ENCODE results near the gene ALX1. TPM values are rescaled to one million over a fixed set of nuclear protein-coding genes. Genes with fewer than 3 reads are reported as not detected.

Gene ALX1
- total RNA-seq, 1 experiment from 2014 or later, result not detected

DNA sequence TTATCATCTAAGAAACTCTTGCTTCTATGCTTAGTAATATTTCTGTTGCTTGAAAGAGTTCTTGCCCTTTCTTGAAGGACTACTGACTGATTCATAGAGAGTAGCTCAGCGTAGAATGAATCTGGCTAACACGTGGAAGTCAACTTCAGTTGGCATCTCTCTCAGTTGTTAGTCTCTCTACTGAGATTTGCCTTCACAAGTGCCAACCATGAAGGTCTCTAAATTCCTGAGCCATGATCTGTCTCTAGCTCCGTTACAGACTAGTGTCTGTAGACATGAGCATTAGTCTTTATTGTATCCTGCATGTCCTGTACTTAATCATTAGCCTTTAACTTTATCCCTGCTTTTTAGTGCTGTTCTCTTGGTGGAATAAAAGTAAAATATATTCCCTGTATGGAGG lies 19.1 kb upstream of the ALX1 start:
- Histone ChIP-seq H2AFZ (no peak overlapping the region), H3K4me1 (replicated peaks; ENCODE audit: insufficient read depth) (no peaks in the 10 kb centered on the region), H3K4me3 (no peak overlapping the region), H3K9me3 (ENCODE audit: insufficient read depth, low read depth) (no peaks in the 10 kb centered on the region), H3K79me2 (ENCODE audit: low read depth) (no peaks in the 10 kb centered on the region), H3F3A (ENCODE audit: insufficient read depth, low read depth) (no peaks in the 10 kb centered on the region), H3K4me2 (no peak overlapping the region), H3K27ac (no peak overlapping the region), H3K36me3 (ENCODE audit: low read depth) (no peaks in the 10 kb centered on the region), H3K27me3 (ENCODE audit: insufficient read depth, low read depth) (no peaks in the 10 kb centered on the region), H3K9me2 (ENCODE audit: insufficient read depth) (peaks cover 6% of the 10 kb centered on the region), H4K20me1 (ENCODE audit: insufficient read depth) (no peaks in the 10 kb centered on the region)
- BruUV-seq (replicated peaks), result no TSS peak
- no peak for DNase-seq
- TF ChIP-seq EZH2 (IDR thresholded peaks at IDR 0.05; ENCODE audit: low read depth), result no peak
- TF ChIP-seq, protein P1, sequence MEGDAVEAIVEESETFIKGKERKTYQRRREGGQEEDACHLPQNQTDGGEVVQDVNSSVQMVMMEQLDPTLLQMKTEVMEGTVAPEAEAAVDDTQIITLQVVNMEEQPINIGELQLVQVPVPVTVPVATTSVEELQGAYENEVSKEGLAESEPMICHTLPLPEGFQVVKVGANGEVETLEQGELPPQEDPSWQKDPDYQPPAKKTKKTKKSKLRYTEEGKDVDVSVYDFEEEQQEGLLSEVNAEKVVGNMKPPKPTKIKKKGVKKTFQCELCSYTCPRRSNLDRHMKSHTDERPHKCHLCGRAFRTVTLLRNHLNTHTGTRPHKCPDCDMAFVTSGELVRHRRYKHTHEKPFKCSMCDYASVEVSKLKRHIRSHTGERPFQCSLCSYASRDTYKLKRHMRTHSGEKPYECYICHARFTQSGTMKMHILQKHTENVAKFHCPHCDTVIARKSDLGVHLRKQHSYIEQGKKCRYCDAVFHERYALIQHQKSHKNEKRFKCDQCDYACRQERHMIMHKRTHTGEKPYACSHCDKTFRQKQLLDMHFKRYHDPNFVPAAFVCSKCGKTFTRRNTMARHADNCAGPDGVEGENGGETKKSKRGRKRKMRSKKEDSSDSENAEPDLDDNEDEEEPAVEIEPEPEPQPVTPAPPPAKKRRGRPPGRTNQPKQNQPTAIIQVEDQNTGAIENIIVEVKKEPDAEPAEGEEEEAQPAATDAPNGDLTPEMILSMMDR (conservative IDR thresholded peaks at IDR 0.05), result no peak
- CTCF ChIA-PET, result no interaction called here
- intact Hi-C loops (cut with micrococcal nuclease; ENCODE audit: unreplicated experiment), result no loop called here
- POLR2A ChIA-PET (ENCODE audit: unreplicated experiment), result no interaction called here

DNA sequence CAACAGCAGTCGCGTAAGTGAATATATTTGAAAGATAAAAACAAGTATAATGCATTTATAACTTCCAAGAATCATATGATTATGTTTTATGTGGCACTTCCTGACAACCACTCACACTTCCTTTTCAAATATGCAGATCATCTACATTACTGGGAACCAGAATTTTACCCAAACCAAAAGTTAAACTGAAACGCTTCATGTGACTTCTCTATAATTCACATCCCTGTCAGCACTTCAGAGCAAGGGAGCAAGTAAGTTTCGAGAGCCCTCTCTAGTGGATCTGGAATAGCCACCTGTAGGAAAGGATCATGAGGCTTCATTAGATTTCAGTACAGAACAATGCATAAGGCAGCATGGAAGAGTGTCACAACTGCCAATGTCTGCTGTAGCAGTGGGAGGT lies 13.7 kb upstream of the ALX1 start:
- H3K36me3 ChIP-seq (ENCODE audit: low read depth), result no peaks in the 10 kb centered on the region
- no peaks in the 10 kb centered on the region for H3K9me2 ChIP-seq (ENCODE audit: insufficient read depth)
- TF ChIP-seq, protein P1 (conservative IDR thresholded peaks at IDR 0.05), result no peak
- no peak for TF ChIP-seq EZH2 (IDR thresholded peaks at IDR 0.05; ENCODE audit: low read depth)
- DNase-seq, result no peak
- no peaks in the 10 kb centered on the region for H3K27me3 ChIP-seq (ENCODE audit: insufficient read depth, low read depth)
- ChIA-PET POLR2A (ENCODE audit: unreplicated experiment) (no interaction called here), CTCF (no interaction called here)
- no TSS peak for BruUV-seq (replicated peaks)
- H2AFZ ChIP-seq, result no peak overlapping the region
- no peaks in the 10 kb centered on the region for H3F3A ChIP-seq (ENCODE audit: insufficient read depth, low read depth)
- H3K4me2 ChIP-seq, result no peak overlapping the region
- no peaks in the 10 kb centered on the region for H3K79me2 ChIP-seq (ENCODE audit: low read depth)
- intact Hi-C loops (cut with micrococcal nuclease; ENCODE audit: unreplicated experiment), result no loop called here
- H3K4me1 ChIP-seq (replicated peaks; ENCODE audit: insufficient read depth), result no peaks in the 10 kb centered on the region
- no peak overlapping the region for H3K4me3 ChIP-seq
- H3K9me3 ChIP-seq (ENCODE audit: insufficient read depth, low read depth), result no peaks in the 10 kb centered on the region
- H3K27ac ChIP-seq, result no peak overlapping the region
- no peaks in the 10 kb centered on the region for H4K20me1 ChIP-seq (ENCODE audit: insufficient read depth)

DNA sequence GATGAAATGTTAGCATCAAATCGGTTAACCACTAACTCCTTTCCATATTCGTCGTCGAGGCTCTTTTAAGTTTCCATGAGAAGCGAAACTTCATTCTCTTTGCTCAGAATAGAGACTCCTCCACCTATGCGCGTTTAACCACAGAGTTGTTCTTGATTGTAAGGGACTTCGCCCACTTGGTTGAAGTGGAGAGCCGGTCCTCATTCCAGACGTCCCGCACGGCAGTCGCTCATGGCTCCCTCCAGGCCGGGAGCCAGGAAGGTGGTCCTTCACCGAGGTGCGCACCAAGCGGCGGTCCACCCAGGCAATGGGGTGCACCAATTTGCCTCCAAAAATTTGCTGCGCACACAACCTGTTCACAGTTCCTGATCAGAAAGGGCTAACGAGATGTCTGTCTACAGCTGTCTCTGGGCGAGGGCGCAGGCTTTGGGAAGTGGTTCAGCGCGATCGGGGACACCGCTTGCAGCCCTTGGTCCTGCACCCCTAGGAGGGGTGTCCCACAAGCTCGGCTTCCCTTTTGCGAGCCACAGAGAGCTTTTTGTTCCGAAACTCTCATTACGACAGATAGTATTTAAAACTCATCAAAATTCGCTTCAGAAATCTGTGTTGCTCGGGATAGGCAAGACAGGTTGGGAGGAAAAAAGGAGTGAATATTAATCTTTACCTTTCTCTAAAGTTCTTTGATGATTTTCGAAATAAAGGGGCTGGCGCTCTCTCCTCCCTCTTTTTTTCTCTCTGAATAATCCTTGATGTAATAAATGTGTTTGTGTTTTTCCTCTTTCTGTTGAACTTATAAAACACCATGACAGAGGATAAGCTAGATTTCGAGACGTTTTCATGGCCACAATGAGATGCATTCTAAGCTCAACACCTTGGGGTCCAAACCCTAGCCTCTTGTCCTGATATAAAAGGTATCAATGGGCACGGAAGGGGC lies 6.4 kb upstream of the ALX1 start:
- Histone ChIP-seq H3K36me3 (ENCODE audit: low read depth) (no peaks in the 10 kb centered on the region), H2AFZ (no peak overlapping the region), H3K27me3 (ENCODE audit: insufficient read depth, low read depth) (no peaks in the 10 kb centered on the region), H3K4me2 (no peak overlapping the region), H4K20me1 (ENCODE audit: insufficient read depth) (no peaks in the 10 kb centered on the region), H3K9me2 (ENCODE audit: insufficient read depth) (no peaks in the 10 kb centered on the region), H3K79me2 (ENCODE audit: low read depth) (no peaks in the 10 kb centered on the region), H3K4me1 (replicated peaks; ENCODE audit: insufficient read depth) (no peaks in the 10 kb centered on the region), H3K4me3 (no peak overlapping the region), H3K27ac (no peak overlapping the region), H3F3A (ENCODE audit: insufficient read depth, low read depth) (no peaks in the 10 kb centered on the region), H3K9me3 (ENCODE audit: insufficient read depth, low read depth) (no peaks in the 10 kb centered on the region)
- ChIA-PET CTCF (no interaction called here), POLR2A (ENCODE audit: unreplicated experiment) (no interaction called here)
- BruUV-seq (replicated peaks), result no TSS peak
- intact Hi-C loops (cut with micrococcal nuclease; ENCODE audit: unreplicated experiment), result no loop called here
- DNase-seq, result no peak
- no peak for TF ChIP-seq EZH2 (IDR thresholded peaks at IDR 0.05; ENCODE audit: low read depth)
- TF ChIP-seq, protein P1 (conservative IDR thresholded peaks at IDR 0.05), result no peak

Data from PC-9 (cell line).